Activated T-helper 17 cell treated with anti-CD3 and anti-CD28 coated beads, Interleukin-2, amount 50 U/mL, for 72 hours (primary cell): ENCODE measurements around the gene TOP1. TPM values are rescaled to one million over a fixed set of nuclear protein-coding genes. Genes with fewer than 3 reads are reported as not detected.
"Not testable (repeated sequence)": the region's sequence is repeated elsewhere in the genome, so short reads cannot be mapped to it uniquely, and the experiment has no call there.

Experiments
- ATAC-seq: fragments of 150-1000 bp; cut with Tn5 transposase; replicated peaks from 2 replicates; pipeline ENCODE4 v1.10.0; 2021; ENCODE audit warnings: mild to moderate bottlenecking, moderate library complexity
- H3K27ac Mint-ChIP-seq: one replicate; pipeline ENCODE4 v1.8.0; 2022; ENCODE audit warnings: mixed read lengths
- H3K27me3 Mint-ChIP-seq: one replicate; pipeline ENCODE4 v1.8.0; 2022; ENCODE audit warnings: mixed read lengths
- H3K36me3 Mint-ChIP-seq: one replicate; pipeline ENCODE4 v1.8.0; 2022; ENCODE audit warnings: low read depth, mild to moderate bottlenecking, mixed read lengths
- H3K4me1 Mint-ChIP-seq: one replicate; pipeline ENCODE4 v1.8.0; 2022; ENCODE audit warnings: mixed read lengths
- H3K4me3 Mint-ChIP-seq: one replicate; pipeline ENCODE4 v1.8.0; 2022; ENCODE audit warnings: mild to moderate bottlenecking, mixed read lengths
- H3K9me3 Mint-ChIP-seq: one replicate; pipeline ENCODE4 v1.8.0; 2022; ENCODE audit warnings: mixed read lengths
- total RNA-seq, 2 donors: library from RNA; stranded (reverse); gene quantifications; one replicate each; pipeline ENCODE4 v1.2.3, GENCODE V29; 2022

Gene TOP1
- total RNA-seq, 2 donors from 2014 or later, result 62.4 to 82.8 TPM

- Mint-ChIP-seq H3K36me3 (peaks cover 97% of the 10 kb centered on the region), H3K4me3 (no peak overlapping the region), H3K27ac (peak overlapping the region; percentile 85), H3K4me1 (peaks cover 9% of the 10 kb centered on the region), H3K9me3 (no peaks in the 10 kb centered on the region), H3K27me3 (no peaks in the 10 kb centered on the region)
- peak; percentile 38 for ATAC-seq
Observed at GRCh38 chr20:41095110-41095969, 66.7 kb downstream of the TOP1 start.

- ATAC-seq, result no peak
- H3K4me1 Mint-ChIP-seq, result peaks cover 6% of the 10 kb centered on the region
- no peak overlapping the region for H3K4me3 Mint-ChIP-seq
- peaks cover 92% of the 10 kb centered on the region for H3K36me3 Mint-ChIP-seq
- H3K27me3 Mint-ChIP-seq, result no peaks in the 10 kb centered on the region
- no peaks in the 10 kb centered on the region for H3K9me3 Mint-ChIP-seq
- peak overlapping the region; percentile 36 for H3K27ac Mint-ChIP-seq
Observed at GRCh38 chr20:41098703-41099250, 70.2 kb downstream of the TOP1 start.

GRCh38 chr20:41100001-41100480, 71.4 kb downstream of the TOP1 start:
- no peak for ATAC-seq
- no peaks in the 10 kb centered on the region for H3K4me1 Mint-ChIP-seq
- peaks cover 95% of the 10 kb centered on the region for H3K36me3 Mint-ChIP-seq
- no peak overlapping the region for H3K4me3 Mint-ChIP-seq
- no peaks in the 10 kb centered on the region for H3K27me3 Mint-ChIP-seq
- H3K9me3 Mint-ChIP-seq, result no peaks in the 10 kb centered on the region
- peak overlapping the region; percentile 36 for H3K27ac Mint-ChIP-seq

GRCh38 chr20:41101660-41102059, 73.0 kb downstream of the TOP1 start:
- Mint-ChIP-seq H3K4me3 (no peak overlapping the region), H3K9me3 (no peaks in the 10 kb centered on the region), H3K4me1 (no peaks in the 10 kb centered on the region), H3K36me3 (peaks cover 95% of the 10 kb centered on the region), H3K27me3 (no peaks in the 10 kb centered on the region), H3K27ac (no peak overlapping the region)
- ATAC-seq, result no peak

- peak overlapping the region; percentile 58 for H3K27ac Mint-ChIP-seq
- no peaks in the 10 kb centered on the region for H3K9me3 Mint-ChIP-seq
- no peaks in the 10 kb centered on the region for H3K4me1 Mint-ChIP-seq
- H3K36me3 Mint-ChIP-seq, result peaks cover 100% of the 10 kb centered on the region
- H3K4me3 Mint-ChIP-seq, result no peak overlapping the region
- H3K27me3 Mint-ChIP-seq, result no peaks in the 10 kb centered on the region
- ATAC-seq, result no peak
Observed at GRCh38 chr20:41108531-41108930, 79.9 kb downstream of the TOP1 start.

- H3K4me3 Mint-ChIP-seq, result no peak overlapping the region
- no peak for ATAC-seq
- H3K36me3 Mint-ChIP-seq, result peaks cover 100% of the 10 kb centered on the region
- H3K9me3 Mint-ChIP-seq, result no peaks in the 10 kb centered on the region
- no peaks in the 10 kb centered on the region for H3K4me1 Mint-ChIP-seq
- peak overlapping the region; percentile 71 for H3K27ac Mint-ChIP-seq
- H3K27me3 Mint-ChIP-seq, result no peaks in the 10 kb centered on the region
Observed at GRCh38 chr20:41110012-41110411, 81.4 kb downstream of the TOP1 start.

GRCh38 chr20:41110930-41111577, 82.4 kb downstream of the TOP1 start:
- no peak overlapping the region for H3K4me3 Mint-ChIP-seq
- H3K4me1 Mint-ChIP-seq, result no peaks in the 10 kb centered on the region
- no peaks in the 10 kb centered on the region for H3K9me3 Mint-ChIP-seq
- peak; percentile 78 for ATAC-seq
- H3K27me3 Mint-ChIP-seq, result no peaks in the 10 kb centered on the region
- peaks cover 100% of the 10 kb centered on the region for H3K36me3 Mint-ChIP-seq
- H3K27ac Mint-ChIP-seq, result peak overlapping the region; percentile 71

GRCh38 chr20:41111578-41111951, 82.9 kb downstream of the TOP1 start:
- Mint-ChIP-seq H3K4me3 (no peak overlapping the region), H3K27me3 (no peaks in the 10 kb centered on the region), H3K4me1 (no peaks in the 10 kb centered on the region), H3K27ac (peak overlapping the region; percentile 20), H3K36me3 (peaks cover 100% of the 10 kb centered on the region), H3K9me3 (no peaks in the 10 kb centered on the region)
- peak; percentile 23 for ATAC-seq

- peaks cover 99% of the 10 kb centered on the region for H3K36me3 Mint-ChIP-seq
- peak overlapping the region; percentile 55 for H3K27ac Mint-ChIP-seq
- H3K4me3 Mint-ChIP-seq, result no peak overlapping the region
- H3K4me1 Mint-ChIP-seq, result no peaks in the 10 kb centered on the region
- ATAC-seq, result no peak
- H3K27me3 Mint-ChIP-seq, result no peaks in the 10 kb centered on the region
- no peaks in the 10 kb centered on the region for H3K9me3 Mint-ChIP-seq
Observed at GRCh38 chr20:41116282-41116956, 87.8 kb downstream of the TOP1 start.

- H3K4me3 Mint-ChIP-seq, ATAC-seq, H3K4me1 Mint-ChIP-seq, H3K9me3 Mint-ChIP-seq, H3K27me3 Mint-ChIP-seq: not testable (repeated sequence)
- H3K27ac Mint-ChIP-seq, result peak overlapping the region; percentile 17
- H3K36me3 Mint-ChIP-seq, result peaks cover 99% of the 10 kb centered on the region
Observed at GRCh38 chr20:41118159-41118558, 89.5 kb downstream of the TOP1 start.

GRCh38 chr20:41118632-41119031, 90.0 kb downstream of the TOP1 start:
- H3K27me3 Mint-ChIP-seq, result no peaks in the 10 kb centered on the region
- H3K4me3 Mint-ChIP-seq, result no peak overlapping the region
- no peak for ATAC-seq
- no peaks in the 10 kb centered on the region for H3K4me1 Mint-ChIP-seq
- H3K27ac Mint-ChIP-seq, result peak overlapping the region; percentile 17
- H3K9me3 Mint-ChIP-seq, result no peaks in the 10 kb centered on the region
- H3K36me3 Mint-ChIP-seq, result peaks cover 99% of the 10 kb centered on the region

GRCh38 chr20:41119614-41120561, 91.3 kb downstream of the TOP1 start:
- no peaks in the 10 kb centered on the region for H3K9me3 Mint-ChIP-seq
- peak overlapping the region; percentile 84 for H3K27ac Mint-ChIP-seq

GRCh38 chr20:41121399-41121798, 92.8 kb downstream of the TOP1 start:
- ATAC-seq, result no peak
- H3K27ac Mint-ChIP-seq, result peak overlapping the region; percentile 84
- H3K9me3 Mint-ChIP-seq, result no peaks in the 10 kb centered on the region
- no peak overlapping the region for H3K4me3 Mint-ChIP-seq
- no peaks in the 10 kb centered on the region for H3K4me1 Mint-ChIP-seq
- H3K27me3 Mint-ChIP-seq, result no peaks in the 10 kb centered on the region
- peaks cover 99% of the 10 kb centered on the region for H3K36me3 Mint-ChIP-seq

More at GRCh38 chr20:41119614-41120561, 91.3 kb downstream of the TOP1 start:
- H3K27me3 Mint-ChIP-seq, result no peaks in the 10 kb centered on the region
- no peak for ATAC-seq
- H3K36me3 Mint-ChIP-seq, result peaks cover 99% of the 10 kb centered on the region
- H3K4me1 Mint-ChIP-seq, result no peaks in the 10 kb centered on the region
- H3K4me3 Mint-ChIP-seq, result no peak overlapping the region
